ENCODE measurements around the gene DYNC1I1.

Gene DYNC1I1

DNA sequence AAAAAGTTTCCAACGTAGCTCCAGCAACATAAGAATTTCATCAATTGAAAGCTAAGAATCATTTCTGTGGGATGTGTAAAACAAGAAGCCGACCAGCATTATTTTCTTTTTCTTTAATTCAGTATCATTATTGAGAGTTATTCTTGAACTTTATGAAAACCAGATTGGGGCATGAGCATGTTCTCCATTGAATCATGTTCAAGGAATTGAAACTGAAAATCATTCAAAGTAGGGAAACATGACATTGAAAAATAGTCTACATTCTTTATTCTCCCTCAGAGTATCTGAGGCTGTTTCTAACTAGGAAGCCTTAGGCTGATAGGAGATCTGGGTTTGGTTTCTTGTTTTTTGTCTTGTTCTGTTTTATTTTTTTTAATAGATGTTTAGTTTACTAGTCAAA lies 253.7 kb downstream of the DYNC1I1 start:
- no peak for DNase-seq (ENCODE audit: low read depth)

DNA sequence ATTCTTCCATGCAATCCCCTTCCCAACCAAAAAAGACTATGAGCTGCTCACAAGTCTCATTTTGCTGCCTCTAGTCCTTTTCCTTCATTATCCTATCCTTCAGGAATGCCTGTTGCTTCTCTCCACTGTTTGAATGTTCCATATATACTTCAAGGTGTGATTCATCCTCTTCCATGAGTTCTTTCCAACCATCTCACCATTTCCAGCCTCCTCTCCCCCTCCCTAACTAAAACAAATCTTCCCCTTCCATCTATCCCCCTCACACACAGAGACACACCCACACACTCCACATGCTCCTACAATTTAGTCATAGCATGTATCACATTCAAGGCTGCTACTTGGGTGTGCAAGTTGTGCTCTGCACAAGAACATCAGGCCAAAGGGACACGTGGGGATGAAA lies 254.3 kb downstream of the DYNC1I1 start:
- DNase-seq (ENCODE audit: low read depth): no peak

DNA sequence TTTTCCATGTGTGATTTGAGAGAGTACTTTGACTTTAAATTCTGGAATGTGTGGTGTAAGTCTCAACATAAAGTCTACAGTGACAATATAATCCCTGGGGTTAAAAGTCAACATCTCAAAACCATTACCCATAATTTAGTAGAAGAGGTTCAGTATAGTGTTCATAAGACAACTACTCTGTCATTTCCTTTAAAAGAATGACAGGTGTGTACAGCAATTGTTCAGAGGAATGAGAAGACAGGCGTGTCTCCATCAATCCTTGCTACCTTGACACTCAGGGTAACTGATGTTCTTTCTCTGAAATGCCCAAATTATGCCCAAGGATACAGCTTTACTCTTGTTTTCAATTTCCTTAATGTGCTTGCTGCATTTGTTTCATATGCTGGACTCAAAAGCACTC lies 256.4 kb downstream of the DYNC1I1 start:
- DNase-seq (ENCODE audit: low read depth): no peak

DNA sequence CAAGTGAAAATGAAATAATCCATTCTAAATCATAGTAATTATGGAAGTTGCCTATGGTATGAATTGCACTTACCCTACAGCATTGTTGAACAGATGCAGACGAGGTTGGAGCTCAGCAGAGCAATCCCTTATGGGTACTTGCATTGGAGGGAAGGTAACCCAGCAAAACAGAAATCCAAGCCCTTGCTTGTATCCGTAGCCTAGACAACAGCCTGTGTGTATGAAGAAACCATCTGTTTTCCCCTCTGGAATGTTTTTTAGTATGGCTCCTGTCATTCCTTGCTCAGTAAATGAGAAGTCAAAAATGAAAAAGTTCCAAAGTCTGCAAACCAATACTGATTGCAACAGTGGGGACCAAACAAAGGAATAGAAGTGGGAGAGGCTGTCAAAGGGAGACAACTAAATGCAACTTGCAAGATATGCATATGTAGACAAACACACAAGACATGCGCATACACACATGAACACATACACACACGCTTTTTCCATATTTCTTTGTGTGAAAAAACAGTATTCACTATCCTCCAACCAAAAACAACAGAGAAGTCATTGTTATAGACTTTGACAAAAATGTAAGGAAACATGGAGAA lies 260.8 kb downstream of the DYNC1I1 start:
- DNase-seq (ENCODE audit: low read depth): no peak

DNA sequence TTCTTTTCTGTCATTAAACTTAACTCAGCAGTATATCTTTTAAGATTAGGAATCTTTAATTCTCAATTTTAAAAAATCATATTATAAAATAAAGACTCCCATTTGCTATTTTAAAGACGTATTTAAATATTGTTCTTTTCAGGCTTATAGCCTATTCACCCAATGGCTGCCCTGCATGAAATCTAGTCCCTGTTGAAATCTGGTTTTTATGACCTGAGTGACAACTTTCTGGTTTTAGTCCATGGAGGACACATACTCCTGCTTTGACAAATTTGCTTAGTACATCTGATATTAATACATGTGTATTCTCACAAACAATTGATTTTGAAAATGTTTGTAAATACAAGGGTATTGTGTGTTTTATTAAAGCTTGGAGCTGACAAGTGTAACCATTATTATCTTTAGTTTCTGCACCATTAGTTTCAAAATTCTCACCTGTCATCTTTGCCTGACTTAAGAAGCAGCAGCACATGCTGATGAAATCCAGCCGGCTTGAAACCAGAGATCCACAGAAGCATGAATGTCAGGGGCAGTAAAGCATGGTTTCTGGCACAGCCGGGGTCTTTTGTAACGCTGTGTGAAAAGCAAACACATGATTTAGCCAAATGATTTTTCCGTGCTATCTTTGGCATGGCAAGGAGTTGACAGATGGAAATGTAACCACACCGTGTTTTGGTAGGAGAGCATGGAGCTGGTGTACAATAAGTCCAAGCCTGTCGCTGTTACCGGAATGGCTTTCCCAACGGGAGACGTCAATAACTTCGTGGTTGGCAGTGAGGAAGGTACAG lies 262.8 kb downstream of the DYNC1I1 start:
- peak; percentile 7 for DNase-seq (ENCODE audit: low read depth)

DNA sequence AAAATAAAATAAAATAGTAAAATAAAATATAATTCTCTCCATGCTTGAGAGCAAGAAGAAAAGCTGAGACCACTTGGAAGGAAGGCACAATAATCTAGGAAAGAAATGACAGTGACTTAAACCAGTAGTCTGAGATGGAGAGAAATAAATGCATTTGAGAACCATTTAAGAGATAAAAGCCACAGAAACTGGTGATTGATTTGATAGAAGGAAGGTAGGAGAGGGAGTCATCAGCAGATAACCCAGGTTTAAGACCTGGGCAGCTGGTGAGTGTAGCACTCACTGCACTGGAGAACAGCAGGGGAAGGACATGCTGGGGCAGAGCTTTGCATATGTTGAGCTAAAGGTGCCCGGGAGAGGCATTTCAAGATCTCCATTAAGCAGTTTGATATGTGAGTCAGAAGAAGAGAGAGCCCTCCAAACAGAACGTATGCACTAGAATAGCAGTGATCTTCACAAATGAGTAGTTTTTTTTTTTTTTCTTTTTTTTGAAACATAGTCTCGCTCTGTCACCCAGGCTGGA lies 268.0 kb downstream of the DYNC1I1 start:
- no peak for DNase-seq (ENCODE audit: low read depth)

DNA sequence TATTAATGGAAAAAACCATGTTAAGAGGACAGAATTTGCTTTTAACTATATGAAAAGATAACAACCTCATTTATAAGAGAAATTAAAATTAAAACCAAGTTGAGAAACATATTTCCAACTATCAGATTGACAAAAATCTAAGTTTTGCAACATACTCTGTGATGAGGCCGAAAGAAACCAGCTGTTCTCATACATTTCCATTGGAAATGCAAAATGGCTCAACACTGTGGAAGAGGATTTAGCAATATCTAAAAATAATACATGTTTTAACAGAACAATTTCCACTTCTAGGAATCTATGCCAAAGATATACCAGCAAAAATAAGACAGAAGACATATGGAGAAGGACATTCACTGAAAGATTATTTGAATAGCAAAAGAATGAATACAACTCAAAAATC lies 268.8 kb downstream of the DYNC1I1 start:
- no peak for DNase-seq (ENCODE audit: low read depth)

DNA sequence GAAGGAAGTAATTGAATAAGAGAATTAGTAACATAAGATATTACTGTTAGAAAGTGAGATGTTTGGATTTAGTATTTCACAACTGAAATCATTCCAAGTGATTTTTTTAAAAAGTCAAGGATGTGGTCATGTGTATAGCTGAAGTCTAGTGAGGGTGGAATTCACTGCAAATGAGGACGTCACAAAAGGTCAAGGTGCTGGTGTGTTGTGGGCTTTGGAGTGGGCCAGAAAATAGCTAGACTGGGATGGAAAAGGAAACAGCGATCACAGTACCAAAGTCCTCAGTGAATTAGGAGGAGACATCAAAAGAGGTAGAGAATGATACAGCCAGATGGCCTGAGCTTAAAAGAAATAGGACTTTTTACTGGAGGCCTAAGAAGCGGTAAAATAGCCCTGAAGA lies 272.8 kb downstream of the DYNC1I1 start:
- DNase-seq (ENCODE audit: low read depth): no peak

DNA sequence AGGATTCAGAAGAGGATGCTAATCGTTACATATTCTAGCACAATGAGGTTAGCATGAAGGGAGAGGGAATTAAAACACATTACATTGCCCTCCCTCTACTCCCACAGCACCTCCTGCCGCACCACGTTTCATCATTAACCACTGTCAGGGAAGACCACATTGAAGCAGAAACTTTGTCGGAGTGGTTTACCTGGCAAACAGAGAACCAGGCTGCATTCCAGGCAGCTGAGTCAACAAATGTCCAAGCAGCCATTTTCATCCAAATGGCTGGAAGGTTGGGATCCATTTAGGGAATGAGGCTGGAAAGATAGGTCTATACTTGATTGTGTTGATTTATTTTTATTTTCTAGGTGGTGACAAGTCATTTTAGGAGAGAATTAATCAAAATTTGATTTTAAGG lies 273.6 kb downstream of the DYNC1I1 start:
- no peak for DNase-seq (ENCODE audit: low read depth)

DNA sequence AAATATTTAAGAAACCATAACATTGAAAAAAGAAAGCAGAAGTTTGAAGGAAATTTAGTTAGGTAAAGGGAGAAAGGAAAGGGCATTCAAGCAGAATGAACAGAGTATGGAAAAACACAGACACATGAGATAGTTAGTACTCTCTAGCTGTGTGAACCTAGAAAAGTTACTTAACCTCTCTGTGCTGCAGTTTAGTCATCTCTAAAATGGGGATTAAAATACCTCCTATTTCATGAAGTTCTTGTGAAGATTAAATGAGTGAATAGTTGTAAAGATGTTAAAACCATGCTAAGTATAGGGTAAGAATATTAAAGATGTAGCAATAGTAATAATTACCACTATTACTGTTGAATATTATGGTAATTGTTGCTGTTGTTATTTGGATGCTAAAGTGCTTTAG lies 279.9 kb downstream of the DYNC1I1 start:
- no peak for DNase-seq (ENCODE audit: low read depth)

DNA sequence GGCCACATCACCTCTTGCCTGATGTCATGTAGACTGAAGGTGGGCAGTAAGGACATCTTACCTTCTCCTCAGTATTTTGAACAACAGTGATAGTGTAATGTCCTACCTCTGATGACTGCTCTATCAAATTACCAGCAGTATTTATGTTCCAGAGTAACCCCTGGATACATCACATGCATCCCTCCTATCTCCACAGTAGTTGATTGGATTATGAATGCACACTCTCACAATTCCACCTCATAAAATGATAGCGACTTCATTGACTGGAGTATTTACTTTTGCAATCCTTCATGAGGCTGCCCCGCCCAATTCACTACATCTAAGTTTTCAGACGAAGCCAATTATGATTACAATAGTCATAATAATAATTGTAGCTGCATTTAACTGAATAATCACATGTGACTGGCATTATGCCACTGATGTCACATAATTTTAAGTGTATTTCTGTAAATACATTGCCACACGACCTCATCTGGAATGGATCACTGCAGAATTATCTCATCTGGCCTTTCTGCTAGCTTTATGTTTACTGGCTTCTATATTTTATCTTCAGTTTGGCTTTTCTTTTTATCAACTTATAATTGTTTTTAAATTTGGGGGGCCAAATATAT lies 280.6 kb downstream of the DYNC1I1 start:
- DNase-seq (ENCODE audit: low read depth): no peak

DNA sequence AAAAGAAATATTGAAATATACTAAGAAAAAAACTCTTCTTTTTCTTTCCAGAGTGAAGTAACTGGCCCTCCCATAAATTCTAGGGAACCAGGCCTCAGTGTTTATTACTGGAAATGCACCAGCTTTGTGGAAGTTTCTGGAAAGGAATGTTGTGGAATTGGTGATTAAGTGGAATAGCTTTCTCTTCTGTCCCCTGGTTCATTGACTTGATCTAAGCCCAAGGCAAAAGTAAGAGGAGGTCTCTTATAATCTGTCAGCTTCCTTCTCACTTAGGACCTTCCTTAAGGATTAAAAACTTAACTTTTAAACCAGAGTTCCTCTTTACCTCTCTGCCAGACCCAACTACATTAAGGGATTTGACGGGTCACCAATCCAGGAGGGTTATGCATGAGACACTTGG lies 283.4 kb downstream of the DYNC1I1 start:
- no peak for DNase-seq (ENCODE audit: low read depth)

DNA sequence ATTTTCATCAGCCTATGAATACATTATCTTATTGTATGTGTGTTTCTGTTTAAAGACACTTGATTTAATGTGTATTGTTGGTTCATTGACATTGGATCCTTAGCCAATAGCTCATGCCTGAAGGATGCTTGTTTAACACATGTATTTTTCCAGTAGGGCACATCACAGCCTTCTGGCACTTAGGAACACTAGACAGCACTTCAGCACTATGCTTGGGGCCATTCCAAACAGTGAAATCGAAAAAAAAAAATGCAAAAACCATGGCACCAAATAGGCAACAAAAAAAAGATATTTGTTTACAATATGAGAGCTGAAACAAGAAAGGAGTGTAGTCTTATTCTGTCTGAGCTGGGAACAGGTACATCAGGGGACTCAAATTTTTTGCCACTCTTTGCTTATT lies 286.7 kb downstream of the DYNC1I1 start:
- no peak for DNase-seq (ENCODE audit: low read depth)

DNA sequence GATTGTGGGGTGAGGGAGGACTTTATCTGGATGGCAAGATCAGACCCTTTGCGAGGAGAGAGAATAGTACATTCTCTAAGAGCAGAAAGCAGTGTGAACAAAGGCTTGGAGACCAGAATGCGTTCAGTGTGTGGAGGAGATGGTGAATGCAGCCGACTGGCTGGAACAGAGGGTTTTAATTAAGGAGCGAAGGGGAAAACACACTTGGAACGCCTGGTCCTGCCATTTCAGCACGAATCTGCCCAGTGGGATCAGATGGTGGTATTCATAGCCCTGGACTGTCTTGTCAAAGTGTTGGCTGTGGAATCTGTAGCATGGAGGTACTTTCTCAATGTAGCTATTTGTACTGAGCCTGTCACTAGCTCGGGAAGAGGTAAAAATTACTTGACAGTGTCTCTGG lies 288.7 kb downstream of the DYNC1I1 start:
- no peak for DNase-seq (ENCODE audit: low read depth)

DNA sequence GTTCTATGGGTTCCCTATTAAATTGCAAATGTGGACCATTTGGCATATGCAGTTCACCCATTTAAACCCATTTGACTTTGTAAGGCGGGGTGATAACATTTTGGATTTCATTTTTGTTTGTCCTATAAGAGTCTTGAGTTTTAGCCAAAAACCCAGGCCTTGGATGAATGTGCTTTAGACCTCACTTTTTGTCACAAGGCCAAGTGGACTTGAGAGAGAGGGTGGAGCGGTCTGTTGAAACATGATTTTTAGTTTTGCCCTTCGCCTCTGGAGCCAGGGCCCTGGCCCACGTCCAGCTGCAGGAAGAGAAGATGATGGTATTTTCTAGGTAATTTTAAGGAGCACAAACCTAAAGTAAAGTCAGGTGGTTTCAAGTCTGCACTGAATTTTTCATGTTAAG lies 289.5 kb downstream of the DYNC1I1 start:
- DNase-seq (ENCODE audit: low read depth): no peak

DNA sequence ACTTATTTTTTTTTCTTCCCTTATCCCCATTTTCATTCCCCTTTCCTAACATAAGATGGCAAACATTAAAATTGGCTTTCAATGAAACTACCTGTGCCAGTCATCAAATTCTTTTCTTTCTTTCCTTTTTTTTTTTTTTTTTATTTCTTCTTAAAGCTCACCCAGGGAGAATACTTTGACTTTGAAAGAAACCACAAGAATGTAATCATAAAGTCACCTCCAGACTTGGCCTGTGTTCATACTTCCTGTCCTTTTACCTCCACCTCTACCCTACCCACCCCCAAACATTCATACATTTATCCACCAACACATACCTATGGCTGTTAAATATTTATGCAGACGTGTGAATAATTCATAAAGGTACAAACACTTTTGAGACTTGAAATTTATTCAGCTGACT lies 295.0 kb downstream of the DYNC1I1 start:
- no peak for DNase-seq (ENCODE audit: low read depth)

DNA sequence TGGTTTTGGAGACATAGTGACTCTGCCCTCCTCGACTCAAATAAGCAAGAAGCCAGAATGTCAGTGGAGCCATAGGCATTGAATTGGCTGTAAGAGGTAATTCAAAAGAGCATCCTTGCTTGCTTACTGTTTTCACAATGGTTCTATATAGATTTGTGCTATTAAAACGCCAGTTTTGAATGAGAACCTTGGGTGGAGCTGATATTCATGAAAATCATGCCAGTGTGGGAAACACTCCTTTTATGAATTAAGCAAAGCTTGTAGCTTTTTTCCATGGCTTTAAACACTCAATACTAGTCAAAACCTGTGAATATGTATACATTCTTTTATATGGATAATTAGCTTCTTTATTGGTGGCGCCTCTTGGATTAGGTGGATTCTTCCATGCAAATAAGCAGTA lies 297.0 kb downstream of the DYNC1I1 start:
- no peak for DNase-seq (ENCODE audit: low read depth)

DNA sequence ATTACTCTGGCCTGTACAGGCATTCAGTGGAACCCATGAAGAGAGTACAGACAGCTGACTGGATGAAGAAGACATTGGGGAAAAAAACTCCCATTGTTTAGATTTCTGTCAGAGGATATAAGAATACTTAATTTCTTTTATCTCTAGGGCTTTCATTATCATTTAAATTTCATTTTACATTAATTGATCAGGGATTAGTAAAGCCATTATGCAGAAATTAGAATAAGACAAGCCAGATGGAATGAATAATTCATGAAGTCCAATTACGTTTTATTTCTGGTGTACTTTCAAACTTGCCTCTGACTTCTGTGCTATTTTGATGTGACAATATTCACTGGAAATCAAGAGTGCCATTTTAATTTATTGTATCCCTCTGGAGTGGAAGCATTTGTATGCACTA lies 302.5 kb downstream of the DYNC1I1 start:
- DNase-seq (ENCODE audit: low read depth): no peak

DNA sequence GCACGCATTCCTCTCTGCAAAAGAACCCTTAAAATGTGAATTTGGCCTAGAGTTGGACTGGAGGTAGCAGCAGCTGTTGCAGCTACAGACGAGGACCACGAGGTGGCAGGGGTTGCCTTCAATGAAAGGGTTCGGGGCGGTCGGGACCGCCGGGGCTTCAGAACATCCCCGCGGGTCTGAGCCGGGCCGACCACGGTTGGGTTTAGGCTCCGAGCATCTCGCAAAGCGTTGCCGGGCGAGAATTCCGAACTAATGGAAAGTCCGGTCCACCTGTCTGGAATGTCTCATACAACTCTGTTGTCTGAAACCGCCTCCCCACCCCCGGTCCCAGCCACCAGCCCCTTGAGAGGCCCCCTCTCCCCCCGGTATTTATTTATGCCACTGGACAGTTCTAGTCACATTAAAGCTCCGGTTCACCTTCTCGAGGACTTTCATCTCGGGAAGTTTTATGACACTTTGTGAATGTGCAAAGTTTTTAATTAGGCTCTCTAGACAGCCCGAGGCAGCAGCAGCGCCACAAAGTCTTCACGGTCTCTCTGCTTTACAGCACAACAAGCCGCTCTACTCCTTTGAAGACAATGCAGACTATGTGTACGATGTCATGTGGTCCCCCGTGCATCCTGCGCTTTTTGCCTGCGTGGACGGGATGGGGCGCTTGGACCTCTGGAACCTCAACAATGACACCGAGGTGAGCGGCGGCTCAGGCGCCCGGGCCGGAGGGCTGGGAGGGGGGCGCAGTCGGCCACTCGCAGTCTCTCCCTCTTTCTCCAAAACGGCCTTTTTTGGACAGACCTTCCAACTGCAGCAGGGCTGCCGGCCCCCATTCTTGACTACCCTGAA lies 303.4 kb downstream of the DYNC1I1 start:
- DNase-seq (ENCODE audit: low read depth): peak; percentile 46

DNA sequence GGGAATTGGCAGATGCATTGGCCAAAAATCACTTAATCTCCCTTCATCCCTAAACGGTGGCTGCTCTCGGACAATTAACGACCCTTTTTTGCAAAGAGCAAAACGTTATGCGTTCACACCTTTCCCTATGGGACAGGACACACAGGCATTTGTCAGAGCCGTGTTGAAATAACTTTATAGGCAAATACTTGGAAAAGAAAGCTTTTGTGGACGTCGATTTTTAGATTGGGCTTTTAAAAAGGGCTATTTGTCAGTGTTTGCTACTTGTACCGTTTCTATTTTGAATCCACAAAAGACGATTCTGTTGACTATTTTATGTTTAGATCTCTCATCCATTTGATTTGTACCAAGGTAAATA lies 304.0 kb downstream of the DYNC1I1 start:
- no peak for DNase-seq (ENCODE audit: low read depth)

DNA sequence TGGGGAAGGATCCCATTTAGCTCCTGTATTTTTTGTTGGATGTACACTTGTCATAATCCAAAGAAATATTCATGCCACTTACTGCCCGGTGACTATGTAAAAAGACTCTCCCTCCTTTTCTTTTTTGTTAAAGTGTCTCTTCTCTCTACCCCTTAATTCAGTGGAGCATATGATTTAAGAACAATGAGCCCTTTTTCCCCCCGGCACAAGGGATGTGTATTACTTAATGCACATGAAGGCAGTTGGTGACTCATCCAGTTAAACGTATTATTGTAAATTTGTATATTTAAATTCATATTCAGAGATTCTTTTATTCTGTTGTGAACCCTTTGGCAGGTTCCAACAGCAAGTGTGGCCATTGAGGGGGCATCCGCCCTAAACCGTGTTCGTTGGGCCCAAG lies 307.7 kb downstream of the DYNC1I1 start:
- no peak for DNase-seq (ENCODE audit: low read depth)

DNA sequence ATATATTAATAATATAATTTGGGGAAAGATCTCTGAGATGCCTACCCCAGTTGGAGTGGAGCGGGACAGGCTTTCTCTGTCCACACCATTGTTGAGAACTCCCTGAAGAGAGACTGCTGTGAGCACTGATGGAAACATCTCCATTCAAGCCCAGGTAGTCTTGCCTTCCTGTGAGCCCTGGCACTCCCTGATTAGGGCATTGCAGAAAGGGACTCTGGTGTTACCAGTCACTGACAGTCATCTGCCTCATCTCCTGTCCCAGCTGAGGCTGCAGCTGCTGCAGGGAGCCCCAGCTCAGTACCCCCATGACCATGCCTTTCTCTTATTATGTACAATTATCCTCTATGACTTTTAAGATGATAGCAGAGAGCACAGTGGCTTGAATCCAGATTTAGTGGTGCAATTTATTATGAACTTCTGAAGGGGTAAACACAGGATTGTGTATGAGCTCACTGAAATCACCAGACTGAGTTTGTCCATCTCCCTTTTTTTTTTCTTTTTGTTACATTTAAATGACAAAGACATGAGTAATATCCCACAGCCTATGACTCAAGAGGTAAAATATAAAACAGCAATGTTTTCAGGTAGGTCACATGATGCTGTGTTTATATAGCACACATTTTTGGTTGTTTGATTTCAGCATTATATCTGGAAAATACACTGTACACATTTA lies 312.7 kb downstream of the DYNC1I1 start:
- peak; percentile 47 for DNase-seq (ENCODE audit: low read depth)

All from fibroblast of gingiva (primary cell).